NCI-H2029 (cell line): Measurements from ENCODE around the gene GSTA2.
"Not testable (repeated sequence)": the region's sequence is repeated elsewhere in the genome, so short reads cannot be mapped to it uniquely, and the experiment has no call there.

Source experiments
- DNase-seq: peaks from one replicate; lab custom pipeline; 2025; lab: John Stamatoyannopoulos, UW

GSTA2 gene

DNA sequence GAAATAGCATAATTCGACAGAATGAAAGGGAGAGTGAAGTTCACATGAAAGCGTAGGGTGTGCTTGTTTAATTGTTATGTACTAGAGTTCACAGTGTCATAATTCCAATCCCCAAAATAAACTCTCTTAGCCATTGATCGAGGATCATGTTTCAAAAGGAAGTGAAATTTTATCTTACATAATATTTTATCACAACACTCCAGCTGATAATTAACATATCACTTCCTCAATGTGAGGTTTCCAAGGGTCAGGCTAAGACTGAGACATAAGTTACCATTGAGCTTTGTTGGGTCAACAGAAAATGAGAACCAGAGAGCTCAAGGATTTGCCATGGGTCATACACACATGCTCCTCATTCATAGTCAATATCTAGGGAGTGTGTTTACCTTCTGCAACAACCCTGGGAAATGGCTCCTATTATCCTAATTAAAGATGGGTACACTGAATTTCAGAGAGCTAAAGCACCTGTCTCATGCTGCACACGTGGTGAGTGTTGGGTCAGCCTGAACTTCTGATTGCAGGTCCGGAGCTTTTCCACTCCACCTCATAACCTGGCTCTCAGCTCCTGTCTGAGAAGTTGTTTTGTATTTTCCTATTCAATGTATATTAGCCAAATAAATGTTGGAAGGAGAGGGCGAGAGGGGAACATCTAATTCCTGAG lies 3.0 kb downstream of the GSTA2 start:
- DNase-seq: peak; percentile 66

DNA sequence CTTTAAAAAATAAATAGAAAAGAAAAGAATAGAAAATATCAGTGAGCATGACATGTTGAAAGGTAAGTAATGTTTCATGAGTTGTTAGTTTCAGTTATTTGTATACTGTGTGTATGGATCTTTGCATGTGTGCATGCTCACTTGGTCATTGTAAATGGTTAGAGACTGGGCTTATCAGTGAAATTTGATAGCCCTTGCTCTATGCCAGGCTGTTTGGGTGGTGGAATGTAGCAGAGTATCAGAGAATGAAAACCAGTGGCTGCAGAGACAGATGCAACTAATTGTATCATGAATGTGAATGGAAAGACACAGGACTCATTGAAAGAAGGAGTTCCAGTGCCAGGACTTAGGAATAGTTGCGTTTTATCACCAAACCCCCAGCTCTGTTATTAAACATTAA lies 4.2 kb downstream of the GSTA2 start:
- DNase-seq: no peak

DNA sequence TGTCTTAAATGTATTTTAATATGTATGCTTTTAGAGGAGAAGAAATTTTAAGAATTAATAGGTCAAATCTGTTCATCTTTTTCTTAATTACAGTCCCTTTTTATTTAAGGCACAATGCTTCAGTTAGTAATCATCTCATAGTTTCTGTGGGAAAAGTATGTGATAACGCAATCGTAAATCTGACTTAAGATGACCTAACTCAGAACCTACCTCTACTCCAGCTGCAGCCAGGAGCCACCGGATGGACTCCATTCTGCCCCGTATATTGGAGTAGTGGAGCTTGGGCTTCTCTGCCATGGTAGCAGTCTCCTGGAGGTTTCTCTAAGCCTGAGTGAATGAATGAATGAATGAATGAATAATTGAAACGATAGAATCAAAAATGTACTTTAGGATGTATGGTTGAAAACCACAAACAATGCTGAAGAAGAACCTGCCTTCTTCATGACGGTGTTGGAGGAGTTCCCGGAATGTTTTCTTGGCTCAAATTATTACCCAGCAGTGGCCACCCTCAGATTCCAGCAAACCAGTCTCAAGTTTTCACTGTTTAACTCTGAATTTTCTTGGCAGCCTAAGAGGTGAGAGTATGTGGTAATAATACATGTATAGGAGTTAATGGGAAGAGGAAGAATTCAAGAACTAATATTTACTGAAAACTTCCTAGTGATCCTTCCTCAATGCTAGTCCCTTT lies 5.5 kb downstream of the GSTA2 start:
- DNase-seq: not testable (repeated sequence)

DNA sequence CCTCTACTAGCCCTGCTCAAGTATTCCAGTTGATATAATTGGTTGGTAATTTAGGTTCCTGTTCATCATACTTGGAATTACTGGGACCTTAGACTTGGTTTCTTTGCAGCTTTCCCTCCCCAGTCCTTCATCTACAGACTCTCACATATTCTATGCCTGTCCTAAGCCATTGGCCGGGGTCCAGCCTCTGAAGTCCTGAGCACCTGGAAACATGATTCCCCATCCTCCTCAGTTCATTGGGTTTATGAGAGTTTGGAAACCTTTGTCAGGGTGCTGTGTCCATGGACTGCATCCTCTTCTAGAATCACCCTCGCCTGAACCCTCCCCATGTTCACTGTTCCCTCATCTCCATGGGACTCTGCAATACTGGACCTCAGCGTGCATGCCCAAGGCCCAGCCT lies 8.8 kb downstream of the GSTA2 start:
- peak; percentile 78 for DNase-seq

DNA sequence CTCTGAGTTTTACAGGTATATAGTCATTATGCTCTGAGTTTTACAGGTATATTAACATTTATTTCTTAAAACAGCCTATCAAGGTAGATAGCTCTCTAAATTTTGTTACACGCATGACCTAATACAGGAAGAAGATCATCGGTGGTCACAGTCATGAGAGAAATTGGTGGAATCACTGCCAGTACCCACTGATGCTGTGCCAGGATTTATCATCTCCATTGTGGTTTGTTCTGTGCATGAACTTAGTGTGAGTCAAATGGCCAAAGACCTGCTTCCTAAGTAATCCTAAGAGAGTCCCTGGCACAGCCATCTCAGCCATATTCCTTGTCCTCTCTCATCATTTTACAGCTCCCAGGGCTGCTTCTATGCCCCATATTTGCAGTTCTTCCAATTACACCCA lies 10.1 kb downstream of the GSTA2 start:
- not testable (repeated sequence) for DNase-seq

DNA sequence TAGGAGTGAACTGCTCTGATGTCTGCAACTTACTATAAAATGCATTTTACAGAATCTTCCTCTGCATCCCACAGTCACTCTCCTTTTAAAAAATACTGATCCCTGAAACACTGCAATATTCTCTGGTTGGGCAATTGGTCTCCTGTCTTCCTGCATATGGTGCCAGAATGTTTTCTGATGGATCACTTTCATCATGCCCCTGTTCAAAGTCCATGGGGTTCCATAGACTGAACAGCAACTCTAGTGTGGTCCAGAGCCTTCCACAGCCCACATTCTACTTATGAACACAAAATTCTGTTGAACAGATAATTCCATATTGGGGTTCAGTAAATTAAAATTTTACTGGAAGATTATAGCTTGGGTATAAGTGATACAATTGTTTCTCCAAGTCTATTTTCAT lies 11.0 kb downstream of the GSTA2 start:
- no peak for DNase-seq

DNA sequence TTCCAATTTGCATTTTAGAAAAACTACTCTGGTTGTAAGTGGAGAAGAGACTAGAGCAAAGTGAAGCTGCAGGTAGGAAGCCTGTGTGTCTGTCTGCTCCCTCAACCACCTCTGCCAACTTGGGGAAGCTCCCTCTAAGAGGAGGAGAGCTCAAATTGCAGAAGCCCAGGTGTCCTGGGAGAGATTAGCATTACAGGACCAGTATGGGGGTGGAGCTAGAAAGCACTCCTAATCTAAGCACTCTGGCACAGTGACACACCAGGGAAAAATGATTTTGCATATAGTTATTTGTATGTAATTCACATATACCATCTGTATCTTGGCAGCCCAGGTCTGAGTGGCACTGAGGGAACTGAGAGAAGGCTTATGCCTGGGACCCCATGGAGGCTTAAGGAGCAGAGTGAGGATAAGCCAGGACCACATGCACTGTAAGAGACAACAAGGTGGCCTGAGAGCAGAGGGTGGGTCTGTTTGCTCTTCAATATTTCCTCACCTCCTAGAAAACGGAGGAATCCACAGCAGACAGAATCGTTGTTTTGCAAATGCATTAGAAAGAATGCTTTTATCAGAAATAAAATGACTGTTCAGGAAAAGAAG lies 13.6 kb downstream of the GSTA2 start:
- peak; percentile 65 for DNase-seq

DNA sequence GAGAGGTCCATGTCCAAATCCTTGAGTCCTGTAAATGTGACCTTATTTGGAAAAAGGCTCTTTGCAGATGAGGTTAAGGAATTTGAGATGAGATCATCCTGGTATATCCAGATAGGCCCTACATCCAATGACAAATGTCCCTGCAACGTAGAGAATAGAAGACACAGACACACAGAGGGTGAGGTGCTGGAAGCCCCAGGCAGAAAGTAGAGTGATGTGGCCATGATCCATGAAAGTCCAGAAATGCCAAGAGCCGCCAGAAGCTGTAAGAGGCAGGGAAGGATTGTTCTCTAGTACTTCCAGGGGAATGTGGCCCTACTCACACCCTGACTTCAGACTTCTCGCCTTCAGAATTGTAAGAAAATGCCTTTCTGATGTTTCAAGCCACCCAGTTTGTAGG lies 16.0 kb downstream of the GSTA2 start:
- DNase-seq: not testable (repeated sequence)

DNA sequence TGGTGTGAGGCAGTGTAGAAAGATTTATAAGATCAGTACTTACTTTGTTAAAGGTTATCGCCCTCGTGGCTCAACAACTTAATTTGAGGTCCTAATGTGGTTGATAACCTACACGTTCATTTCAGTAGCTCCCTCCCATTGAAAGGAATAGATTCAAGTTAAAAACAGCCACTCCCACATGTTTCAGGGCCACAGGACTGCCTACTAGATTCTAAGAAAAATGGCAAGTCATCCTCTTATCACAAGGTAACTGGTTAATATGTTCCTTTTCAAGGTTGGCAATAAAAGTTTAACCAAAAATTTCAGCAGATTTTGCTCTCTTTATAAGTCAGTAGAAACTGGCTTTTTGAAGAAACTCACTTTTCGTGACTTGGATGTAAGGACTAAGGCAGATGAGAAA lies 17.1 kb downstream of the GSTA2 start:
- no peak for DNase-seq

DNA sequence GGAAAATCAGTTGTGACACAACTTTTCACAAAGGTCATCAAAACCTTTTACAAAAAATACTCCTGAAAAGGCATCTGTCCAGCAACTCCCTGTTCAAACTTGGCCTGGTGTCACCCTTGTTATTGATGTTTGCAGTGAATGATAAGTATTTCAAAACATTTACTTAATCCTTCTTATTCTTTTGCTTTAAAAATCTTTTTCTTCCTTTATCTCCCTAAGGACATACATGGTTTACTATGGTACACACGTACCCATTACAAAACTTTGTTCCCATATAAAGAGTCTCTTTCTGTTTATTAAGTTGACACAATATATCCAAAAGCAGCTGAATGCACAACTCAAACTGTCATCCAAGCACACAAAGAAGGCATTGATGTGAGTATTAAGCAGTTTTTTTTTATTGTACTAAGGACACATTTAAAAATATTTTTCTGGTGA lies 17.5 kb downstream of the GSTA2 start:
- DNase-seq: no peak

DNA sequence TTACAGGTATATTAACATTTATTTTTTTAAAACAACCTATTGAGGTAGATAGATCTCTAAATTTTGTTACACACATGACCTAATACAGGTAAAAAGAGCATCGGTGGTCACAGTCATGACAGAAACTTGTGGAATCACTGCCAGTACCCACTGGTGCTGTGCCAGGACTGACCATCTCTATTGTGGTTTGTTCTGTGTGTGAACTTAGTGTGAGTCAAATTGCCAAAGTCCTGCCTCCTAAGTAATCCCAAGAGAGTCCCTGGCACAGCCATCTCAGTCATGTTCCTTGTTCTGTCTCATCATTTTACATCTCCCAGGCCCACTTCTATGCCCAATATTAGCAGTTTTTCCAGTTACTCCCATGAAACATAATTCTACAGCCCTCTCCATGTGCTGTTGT lies 21.4 kb downstream of the GSTA2 start:
- DNase-seq: no peak

DNA sequence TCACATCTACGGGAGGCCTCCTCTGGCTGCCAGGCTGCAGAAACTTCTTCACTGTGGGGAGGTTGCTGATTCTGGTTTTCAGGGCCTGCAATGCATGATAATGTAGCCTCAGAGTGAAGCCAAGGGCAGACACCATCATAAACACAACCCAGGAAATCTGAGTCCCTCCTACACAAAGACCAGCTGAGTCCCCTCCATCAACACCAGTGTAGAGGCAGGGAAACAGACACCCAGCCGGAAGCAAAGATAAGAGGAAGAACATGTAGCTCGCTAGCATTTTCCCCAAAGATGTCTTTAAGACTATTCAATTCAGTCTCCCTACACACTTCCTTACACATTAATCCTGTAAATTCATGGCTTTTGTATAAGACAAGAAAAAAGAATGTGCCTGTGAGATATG lies 23.6 kb downstream of the GSTA2 start:
- no peak for DNase-seq

DNA sequence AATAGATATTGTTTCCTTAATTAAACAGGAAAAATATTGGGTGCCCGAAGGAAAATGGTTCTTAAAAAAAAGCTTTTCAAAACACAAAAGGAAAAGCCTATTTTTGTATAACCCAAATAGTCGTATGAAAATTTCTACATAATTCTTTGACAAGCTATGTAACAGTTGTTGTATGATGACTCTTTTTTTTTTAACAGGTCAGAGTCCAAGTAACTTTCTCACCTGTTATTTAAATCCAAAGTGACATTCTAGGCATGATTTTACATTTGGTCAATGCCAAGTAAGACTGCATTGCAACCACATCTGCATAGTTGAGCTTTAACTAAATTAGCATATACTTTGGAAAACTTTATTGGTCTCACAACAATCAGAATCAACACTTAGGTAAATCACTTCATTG lies 24.1 kb downstream of the GSTA2 start:
- DNase-seq: no peak

DNA sequence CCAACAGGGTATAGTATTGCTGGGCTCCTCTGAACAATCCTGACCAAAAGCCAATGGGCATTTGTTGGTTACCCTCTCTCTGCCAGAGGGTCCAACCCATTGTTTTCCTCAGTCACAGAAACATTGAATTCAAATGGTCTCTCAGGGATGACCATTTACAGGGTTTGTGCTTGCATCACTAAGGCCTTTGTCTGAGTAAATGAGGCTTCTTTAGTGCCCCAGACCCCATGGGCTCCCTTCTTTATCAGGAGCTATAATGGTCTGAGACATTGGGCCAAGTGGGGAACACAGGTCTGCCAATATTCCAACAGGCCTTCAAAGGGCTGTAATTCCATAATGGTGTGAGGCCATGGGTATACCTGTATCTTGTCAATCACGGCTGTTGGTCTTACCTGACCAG lies 27.1 kb downstream of the GSTA2 start:
- no peak for DNase-seq

DNA sequence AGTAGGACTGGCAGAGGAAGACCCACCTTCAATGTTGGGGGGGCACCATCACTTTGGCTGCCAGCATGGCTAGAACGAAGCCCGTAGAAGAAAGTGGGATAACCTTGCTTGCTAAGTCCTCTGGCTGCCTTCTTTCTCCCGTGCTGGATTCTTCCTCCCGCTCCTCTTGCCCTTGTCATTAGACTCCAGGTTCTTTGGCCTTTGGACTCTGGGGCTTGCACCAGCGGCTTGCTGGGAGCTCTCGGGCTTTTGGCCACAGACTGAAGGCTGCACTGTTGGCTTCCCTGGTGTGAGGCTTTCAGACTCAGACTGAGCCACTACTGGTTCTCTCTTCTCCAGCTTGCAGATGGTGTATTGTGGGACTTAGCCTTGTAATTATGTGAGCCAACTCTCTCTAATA lies 28.2 kb downstream of the GSTA2 start:
- no peak for DNase-seq

DNA sequence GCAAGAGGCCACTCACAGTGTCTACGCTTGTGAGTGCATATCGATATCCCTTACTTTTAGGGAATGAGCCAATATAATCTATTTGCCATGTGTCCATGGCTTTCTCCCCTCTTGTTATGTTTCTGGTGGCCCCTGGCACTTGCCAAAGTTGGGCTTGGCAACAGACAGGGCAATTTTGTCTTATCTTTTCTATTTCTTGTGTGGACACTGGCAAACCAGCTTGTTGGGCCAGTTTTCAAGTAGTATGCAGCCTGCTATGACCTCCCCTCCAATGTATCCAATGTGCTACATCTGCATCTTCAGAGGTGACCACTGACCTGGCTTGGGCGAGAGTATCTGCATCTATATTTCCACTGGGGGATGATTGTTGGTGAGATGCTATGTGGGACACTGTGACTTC lies 29.2 kb downstream of the GSTA2 start:
- DNase-seq: no peak

DNA sequence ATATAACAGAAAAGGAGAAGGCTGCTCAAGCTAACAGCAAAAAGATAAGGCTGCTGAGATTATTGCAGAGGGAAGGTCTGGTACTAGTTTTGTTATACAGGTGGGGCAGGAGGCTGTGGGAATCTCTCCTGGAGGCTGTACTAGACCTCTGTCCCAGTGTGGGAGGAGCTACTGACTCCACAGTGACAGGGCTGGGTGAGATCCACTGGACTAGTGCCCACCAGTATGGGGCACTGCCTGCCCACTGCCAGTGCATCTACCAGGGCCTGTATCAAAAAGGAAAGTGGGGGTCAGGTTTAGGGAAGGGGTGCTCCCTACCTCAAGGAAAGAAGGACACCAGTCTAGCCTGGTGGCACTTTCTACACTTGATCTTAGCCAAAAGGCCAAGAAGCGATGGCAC lies 30.1 kb downstream of the GSTA2 start:
- DNase-seq: no peak

DNA sequence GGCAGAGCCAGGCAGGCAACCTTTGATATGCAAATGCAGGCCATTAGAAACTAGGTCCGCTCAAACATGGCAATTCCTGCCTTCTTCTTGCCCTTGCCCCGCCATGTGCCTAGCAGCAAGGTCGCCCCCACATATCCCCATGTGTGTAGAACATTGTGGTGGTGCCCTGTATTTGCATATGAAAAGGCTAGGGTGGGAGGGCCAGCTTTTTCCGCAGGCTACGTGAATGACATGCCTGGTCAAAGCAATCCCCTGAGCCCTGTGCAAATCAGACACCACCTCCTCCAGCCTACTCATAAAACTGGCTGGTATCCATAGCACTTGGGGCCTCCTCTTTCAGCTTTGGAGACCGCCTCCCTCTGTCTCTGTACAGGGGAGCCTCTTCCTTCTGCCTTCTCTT lies 31.6 kb downstream of the GSTA2 start:
- DNase-seq: peak; percentile 21

DNA sequence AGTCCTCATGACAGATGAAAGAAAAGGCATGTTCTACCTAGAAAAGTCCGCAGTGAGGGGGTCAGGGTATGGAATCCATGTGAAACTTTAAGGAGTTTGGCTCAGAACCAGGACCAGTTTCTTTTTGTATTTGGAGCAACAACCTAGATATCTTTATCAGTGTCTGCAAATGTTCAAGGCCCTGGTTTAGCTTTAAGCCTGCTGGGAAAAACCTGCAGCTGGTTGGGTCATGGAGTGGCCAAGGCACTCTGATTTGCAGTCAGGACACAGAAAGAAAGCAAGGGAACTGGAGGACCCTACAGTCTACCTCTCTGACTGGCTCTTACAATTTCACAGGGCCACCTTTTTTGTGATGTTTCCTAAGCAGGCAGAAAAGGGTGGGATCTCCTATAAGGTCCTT lies 33.7 kb downstream of the GSTA2 start:
- DNase-seq: no peak

DNA sequence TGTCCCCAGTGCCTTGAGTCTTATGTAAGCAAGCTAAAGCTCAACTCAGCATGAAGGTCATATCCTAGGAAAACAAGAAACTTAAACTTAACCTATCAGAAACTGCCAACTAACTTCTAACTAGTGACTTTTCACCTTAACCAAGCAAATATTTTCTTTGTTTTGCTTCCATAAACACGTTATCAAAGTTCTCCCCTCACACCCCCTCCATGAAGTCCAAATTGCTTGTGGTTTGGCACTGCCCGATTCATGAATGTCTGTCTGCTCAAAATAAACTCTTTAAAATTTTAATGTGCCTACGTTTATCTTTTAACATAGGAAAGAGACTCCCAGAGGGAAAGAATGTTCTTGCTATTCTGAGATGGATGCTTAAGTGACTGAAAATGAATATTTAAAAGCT lies 34.9 kb downstream of the GSTA2 start:
- no peak for DNase-seq

DNA sequence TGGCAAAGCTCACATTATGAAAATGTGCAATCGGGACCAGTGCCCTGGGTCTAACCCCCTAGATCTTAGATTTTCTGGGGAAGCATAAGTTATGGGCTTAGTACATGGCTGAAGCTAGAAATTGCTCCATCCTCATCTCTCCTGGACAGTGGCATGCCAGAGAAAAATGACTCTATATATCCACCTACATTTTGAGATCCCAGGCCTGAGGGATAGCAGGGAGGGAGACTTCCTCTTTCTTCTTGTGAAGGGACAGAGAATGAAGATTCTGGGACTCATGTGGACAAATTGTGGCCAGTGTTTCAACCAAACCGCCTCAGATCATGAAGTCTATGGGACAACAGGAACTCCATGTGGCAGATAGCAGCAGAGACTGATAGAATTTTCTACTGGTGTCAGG lies 35.4 kb downstream of the GSTA2 start:
- DNase-seq: no peak

DNA sequence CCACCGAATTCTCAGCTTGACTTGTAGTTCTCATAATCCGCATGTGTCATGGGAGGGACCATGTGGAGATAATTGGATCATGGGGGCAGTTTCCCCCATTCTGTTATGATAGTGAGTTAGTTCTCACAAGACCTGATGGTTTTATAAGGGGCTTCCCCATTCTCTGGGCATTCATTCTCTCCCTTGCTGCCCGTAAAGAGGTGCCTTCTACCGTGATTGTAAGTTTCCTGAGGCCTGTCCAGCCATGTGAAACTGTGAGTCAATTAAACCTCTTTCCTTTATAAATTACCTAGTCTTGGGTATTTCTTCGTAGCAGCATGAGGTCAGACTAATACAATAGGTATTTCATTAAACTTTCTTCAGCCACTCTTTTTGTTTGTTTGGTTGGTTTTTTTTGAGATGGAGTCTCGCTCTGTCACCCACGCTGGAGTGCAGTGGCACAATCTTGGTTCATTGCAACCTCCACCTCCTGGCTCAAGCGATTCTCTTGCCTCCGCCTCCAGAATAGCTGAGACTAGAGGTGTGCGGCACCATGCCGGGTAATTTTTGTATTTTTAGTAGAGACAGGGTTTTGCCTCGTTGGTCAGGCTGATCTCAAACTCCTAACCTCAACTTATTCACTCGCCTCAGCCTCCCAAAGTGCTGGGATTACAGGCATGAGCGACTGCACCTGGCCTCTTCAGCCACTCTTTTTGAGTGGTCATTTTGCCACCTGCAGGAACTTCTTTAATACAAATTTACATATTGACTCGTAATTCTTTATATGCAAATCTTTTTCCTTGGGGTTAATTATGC lies 36.3 kb downstream of the GSTA2 start:
- DNase-seq: no peak

DNA sequence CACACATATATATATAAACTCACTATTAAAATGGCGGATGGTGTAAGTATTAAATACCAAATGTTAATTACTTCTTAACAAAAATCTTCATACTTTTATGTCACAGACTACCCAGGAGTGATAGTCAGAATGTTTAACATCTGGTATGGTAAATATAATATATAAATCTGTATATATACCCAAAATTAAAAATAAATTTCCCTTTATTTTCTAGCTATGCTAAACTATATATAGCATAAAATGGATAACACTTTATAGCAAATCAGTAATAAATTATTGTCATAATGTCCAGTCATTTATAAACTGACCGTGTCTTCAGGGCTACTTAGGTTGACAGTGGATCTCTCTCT lies 37.1 kb downstream of the GSTA2 start:
- DNase-seq: no peak
